CD4-positive, alpha-beta T cell treated with Interleukin-21 for 1 hour (primary cell): ENCODE data around the gene G0S2.

Source experiments
- DNase-seq: peaks from one replicate; pipeline ENCODE4 v3.0.0-alpha.2; 2020

Gene G0S2

DNA sequence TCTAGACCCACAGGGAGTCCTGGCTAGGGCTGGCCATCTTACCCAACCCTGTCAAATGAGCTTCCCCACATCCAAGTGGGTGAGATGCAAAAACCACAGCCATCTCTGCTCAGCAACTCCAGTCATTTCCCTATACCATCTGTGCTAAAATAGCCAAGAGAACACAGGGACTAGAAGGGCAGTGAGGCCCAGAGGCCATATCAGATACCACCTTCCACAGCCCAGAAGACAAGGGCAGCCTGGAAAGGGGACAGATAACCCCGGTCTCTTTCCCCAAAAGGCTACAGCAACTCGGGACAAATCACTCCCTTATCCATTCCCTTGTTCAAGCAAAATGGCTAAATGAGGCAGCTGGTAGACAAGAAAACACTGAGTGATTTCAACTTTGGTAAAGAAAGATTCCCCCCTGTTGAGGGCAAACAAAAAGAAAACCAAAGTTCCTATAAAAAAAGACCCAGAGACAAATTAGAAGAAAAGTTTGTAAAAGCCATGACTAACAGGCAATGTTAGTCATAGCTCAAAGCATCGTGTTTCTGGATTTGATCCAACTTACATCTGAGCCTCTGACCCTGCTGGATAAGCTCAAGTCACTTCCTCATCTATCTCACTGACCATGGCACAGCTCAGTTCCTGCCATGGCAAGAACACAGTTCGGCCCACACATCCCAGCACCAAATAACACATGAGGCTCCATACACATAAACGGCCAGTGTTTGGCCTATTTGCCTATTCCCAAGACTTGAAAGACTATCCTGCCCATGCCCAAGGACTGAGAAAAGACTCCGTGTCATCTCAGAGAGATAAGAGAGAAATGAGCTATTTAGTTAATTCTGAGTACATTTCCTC is 26.1 kb upstream of the G0S2 start:
- no peak for DNase-seq

- no peak for DNase-seq
Measured at GRCh38 chr1:209650454-209650853, 24.8 kb upstream of the G0S2 start.

- DNase-seq, result peak; percentile 56
Measured at GRCh38 chr1:209651138-209651587, 24.0 kb upstream of the G0S2 start.

- DNase-seq, result no peak
Measured at GRCh38 chr1:209652121-209652735, 23.0 kb upstream of the G0S2 start, which contains the start of gene LAMB3. TSS of gene LAMB3 (minus strand) at chr1:209652425. CDS start at chr1:209650944, 1,481 bp downstream.

DNA sequence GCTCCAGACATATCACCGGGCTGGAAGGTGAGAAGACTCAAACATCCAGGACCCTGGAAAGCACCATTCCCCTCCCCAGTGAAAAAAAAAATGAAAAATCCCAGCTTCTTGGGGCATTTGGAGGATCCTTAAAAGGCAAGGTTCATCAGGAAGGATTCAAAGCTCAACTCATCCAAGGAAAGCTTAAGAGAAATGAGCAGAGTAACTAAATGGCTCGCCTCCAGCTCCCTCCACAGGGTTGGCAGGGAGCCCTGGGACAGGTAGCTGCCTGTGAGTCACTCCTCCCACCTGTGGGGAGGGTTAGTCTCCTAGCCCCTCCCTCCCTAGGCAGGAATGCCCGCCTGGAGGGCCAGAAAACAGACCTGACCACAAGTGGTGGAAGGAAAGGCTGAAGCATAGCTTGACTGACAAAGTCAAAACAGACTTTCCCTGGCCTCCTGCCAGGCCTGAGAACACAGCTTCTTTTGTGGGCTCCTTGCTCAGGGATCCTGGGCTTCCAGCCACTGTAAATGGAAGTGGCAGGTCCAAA is 22.3 kb upstream of the G0S2 start:
- peak; percentile 19 for DNase-seq

GRCh38 chr1:209653915-209654351 is 21.3 kb upstream of the G0S2 start:
- DNase-seq, result no peak

- DNase-seq, result no peak
Measured at GRCh38 chr1:209655411-209656231, 19.6 kb upstream of the G0S2 start.

- peak; percentile 34 for DNase-seq
Measured at GRCh38 chr1:209657140-209657879, 17.9 kb upstream of the G0S2 start.

GRCh38 chr1:209657918-209658317 is 17.3 kb upstream of the G0S2 start:
- DNase-seq, result no peak

GRCh38 chr1:209659909-209660308 is 15.3 kb upstream of the G0S2 start:
- DNase-seq, result peak; percentile 31

DNA sequence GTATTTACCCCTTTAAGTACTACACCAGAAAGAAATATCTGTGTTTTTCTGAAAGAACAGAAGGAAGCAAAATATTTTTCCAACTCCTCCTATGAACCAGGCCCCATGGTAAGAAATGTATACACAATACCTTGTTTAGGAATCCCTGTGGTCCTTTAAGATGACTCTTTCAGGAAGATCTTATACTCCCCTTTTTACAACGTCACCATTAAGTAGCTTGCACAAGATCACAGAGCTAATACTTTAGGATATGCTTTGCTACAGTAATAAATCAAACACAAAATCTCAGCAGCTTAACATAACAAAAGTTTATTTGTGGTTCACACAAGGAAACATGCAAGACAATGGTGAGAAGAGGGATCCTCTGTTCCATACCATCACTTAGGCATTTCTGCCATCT is 14.1 kb upstream of the G0S2 start:
- no peak for DNase-seq

DNA sequence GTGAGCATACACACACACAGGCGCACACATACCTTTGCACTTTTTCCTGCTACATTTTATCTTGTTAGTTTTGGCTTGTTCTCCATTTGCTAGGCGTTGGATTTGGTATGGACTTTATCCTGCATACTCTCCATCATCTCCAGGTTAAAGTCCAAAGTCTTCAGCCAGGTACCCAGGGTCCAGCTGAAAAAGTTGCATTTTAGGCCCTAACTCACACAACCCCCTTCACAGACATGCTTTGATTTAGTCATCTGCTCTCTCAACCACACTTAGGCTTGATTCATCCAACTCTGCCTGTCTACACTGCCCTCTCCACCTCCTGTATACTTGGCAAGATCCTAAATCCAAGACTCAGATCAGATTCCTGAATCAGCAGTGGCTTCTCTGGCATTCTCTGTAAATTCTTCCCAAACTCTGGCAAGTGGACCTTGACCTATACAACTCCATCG is 12.3 kb upstream of the G0S2 start:
- DNase-seq, result no peak

GRCh38 chr1:209667103-209667502 is 8.1 kb upstream of the G0S2 start:
- DNase-seq, result no peak

DNA sequence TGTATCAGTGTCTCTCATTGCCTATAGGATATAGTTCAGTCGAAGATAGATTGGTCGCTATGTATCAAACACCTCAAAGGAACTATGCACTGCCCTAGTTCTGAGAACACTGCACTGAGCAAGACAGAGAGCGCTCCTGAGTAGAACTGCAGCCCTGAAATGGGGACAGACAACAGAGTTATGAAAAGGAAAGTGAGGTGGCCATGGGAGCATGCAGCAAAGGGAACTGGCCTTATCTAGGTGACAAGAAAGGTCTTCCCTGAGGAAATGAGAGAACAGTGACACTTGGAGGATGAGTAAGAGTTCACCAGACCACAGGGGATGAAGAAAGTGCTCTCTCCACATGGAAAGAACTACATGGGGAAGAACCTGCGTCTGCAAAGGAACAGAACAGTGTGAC is 7.5 kb upstream of the G0S2 start:
- no peak for DNase-seq

DNA sequence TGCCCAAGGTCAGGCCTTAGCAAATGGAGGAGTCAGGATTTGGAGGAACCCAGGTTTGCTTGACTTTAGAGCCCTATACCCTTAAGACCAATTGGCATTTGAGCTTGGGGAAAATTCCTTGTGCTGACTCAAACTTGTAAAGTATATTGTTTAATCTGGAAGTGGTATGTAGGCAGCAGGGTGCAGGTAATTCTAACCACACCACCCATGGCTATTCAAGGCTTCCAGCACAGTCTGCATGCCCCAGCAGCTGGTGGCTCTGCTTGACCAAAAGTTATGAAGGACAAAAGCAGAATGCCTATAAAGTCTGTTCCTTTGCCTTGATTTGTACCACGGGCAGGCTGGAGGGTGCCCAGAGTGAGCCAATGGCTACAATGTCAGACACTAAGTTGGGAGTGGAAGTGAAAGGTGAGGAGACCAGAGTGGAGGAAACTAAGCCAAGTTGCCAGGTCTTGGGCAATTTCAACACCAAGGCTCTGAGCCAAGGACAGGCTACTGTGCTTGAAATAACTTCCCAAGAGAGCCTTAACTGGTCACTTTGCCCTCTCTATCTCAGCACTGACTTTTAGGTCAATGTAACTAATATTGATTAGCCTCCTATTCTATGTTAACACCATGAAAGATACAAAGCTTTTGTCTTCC is 4.7 kb upstream of the G0S2 start:
- no peak for DNase-seq

DNA sequence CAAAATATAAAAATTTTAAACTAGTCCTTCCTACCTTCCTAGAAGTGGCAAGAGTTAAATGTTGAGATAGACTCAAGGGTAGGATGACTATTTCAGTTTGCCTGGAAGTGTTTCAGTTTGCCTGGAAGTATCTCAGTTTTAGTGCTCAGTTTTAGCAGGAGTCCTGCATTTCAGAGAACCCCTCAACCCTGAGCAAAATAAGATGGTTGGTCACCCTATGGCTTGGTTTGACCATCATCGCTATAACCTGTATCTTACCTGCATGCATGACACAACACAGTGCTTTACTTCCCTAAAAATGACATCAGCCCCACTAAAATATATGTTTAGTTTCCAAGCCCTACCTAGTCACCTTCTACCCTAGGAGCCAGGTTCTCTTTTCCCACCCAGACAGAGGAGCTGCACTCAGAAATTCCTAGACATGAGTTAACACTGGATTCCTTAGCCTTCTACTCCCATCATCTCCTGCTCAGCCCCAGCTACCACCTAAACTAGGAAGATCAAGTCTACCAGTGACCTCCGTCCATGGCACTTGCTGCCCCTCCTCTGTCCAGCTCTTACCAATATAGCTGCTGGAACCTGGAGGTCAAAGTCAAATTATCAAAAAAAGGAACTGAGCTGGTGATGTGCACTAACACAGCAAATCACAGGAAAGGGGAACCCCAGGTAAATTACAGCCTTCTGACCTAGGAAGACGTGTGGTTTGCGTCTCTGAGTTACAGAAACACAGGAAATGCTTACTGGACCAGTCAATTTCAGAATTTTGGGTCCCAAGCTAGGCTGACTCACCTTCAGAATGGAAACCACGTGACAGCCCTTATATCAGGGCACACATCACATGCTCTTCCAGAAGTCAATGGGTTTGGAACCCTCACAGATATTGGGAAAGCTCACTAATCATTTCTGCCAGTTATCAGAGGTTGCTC is 2.2 kb upstream of the G0S2 start:
- DNase-seq, result peak; percentile 67

DNA sequence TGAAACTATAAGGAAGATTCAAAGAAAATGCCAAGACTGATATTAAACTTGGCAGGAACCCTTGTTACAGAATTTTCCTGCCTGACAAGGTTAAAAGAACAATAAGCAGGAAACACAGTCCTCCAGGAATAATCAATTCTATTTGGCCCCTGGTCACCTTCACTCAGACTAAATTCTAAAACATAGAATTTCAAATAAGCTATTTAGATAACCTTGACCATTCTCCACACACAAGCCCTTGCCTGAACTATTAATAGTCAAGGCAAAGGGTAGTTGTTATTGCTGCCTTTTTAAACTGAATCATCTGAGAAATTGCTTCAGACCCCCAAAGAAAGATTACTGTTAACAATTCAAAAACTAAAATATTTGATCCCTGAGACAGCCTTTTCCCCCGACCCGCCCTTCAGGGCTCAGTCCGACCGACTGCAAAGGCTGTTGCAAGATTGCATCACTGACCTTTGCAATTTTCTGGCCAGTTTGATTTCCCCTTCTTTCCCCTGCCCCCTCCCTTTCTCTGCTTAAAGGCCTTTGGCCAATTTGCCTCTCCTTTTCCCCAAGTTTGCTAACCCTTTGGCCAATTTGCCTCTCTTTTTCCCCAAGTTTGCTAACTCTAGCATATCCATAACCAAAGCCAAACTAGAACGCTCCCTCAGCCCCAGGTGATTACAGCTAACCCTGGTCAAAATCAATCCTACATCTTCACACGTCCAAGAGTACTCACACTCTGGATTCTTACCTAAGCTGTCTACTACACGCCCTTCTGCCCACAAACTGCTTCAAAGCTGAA is 1.4 kb upstream of the G0S2 start:
- DNase-seq, result no peak

- DNase-seq, result no peak
Measured at GRCh38 chr1:209675565-209676154, 448 bp downstream of the G0S2 start.

DNA sequence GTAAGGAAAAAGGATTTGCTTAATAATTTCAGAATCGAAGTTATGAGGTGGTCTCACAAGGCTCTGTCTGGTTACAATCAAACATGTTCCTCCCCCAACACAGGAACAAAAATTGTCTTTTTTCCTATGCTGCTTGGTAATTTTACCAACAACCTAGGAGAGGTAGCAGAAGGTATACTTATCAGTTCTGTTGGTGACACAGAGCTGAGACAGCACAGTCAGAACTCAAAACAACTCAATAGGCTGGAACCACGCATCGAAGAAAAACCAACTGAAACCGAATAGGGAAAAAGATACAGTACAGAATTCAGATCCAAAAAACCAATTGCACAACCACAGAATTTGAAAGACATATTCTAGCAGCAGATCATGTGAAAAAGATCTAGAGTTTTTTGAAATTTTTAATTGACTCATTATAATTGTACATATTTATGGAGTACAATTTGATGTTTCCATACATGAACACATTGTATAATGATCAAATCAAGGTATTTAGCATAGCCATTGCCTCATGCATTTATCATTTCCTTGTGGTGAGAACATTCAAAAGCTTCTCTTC is 3.8 kb downstream of the G0S2 start:
- DNase-seq, result no peak
